Lung (tissue), 12 donors: Measurements from ENCODE around the gene SHOX. TPM values are rescaled to one million over a fixed set of nuclear protein-coding genes. Genes with fewer than 3 reads are reported as not detected.
"Not testable (repeated sequence)": the region's sequence is repeated elsewhere in the genome, so short reads cannot be mapped to it uniquely, and the experiment has no call there.

Experiments
- ATAC-seq: fragments of 200-7000 bp; cut with Tn5 transposase; one replicate; pipeline ENCODE4 v1.9.1; 2020; ENCODE audit warnings: moderate number of reproducible peaks; ENCODE audit not compliant: insufficient read depth, low FRiP score
- DNase-seq, 3 donors: peaks; one replicate each; pipeline ENCODE4 v3.0.0-alpha.2; 2013 to 2017
- H3K27ac ChIP-seq, 2 donors: one replicate each; pipeline ENCODE4 v1.5.1; 2013; ENCODE audit warnings: mild to moderate bottlenecking in 2 of 2, moderate library complexity in 2 of 2, control low read depth in 1 of 2, inconsistent platforms in 1 of 2, low read depth in 1 of 2, low read length in 1 of 2
- H3K27me3 ChIP-seq, 3 donors: one replicate each; pipeline ENCODE4 v1.5.1; 2013; ENCODE audit warnings: low read length in 2 of 3; ENCODE audit not compliant: control insufficient read depth in 3 of 3, insufficient read depth in 3 of 3
- H3K36me3 ChIP-seq, 4 donors: one replicate each; pipeline ENCODE4 v1.5.1; 2013; ENCODE audit warnings: low read length in 4 of 4, mild to moderate bottlenecking in 1 of 4, moderate library complexity in 1 of 4; ENCODE audit not compliant: control insufficient read depth in 4 of 4, insufficient read depth in 4 of 4
- H3K4me1 ChIP-seq, 5 donors: one replicate each; pipeline ENCODE4 v1.5.1; 2013; ENCODE audit warnings: low read length in 5 of 5, mild to moderate bottlenecking in 2 of 5, moderate library complexity in 1 of 5; ENCODE audit not compliant: control insufficient read depth in 5 of 5, insufficient read depth in 5 of 5
- H3K4me3 ChIP-seq: one replicate; pipeline ENCODE4 v1.5.1; 2013; ENCODE audit warnings: mild to moderate bottlenecking, control low read depth, moderate library complexity
- H3K9ac ChIP-seq, 2 donors: one replicate each; pipeline ENCODE4 v1.5.1; 2013; ENCODE audit warnings: low read length in 2 of 2, control low read depth in 1 of 2; ENCODE audit not compliant: insufficient read depth in 1 of 2
- H3K9me3 ChIP-seq, 4 donors: one replicate each; pipeline ENCODE4 v1.5.1; 2013; ENCODE audit warnings: low read length in 3 of 4, mild to moderate bottlenecking in 1 of 4, moderate library complexity in 1 of 4; ENCODE audit not compliant: control insufficient read depth in 4 of 4, insufficient read depth in 3 of 4
- WGBS, 2 donors: extraction: QIAGEN DNeasy Blood & Tissue Kit; methylation state at CpG; one replicate each; pipeline ENCODE4 v1.1.7; 2013; 5-methylcytosine and 5-hydroxymethylcytosine counted together
- polyA plus RNA-seq, 2 donors: library from polyadenylated mRNA; stranded (reverse); fragments of 200-250 nt; gene quantifications; one replicate each; pipeline ENCODE4 v1.2.1, GENCODE V29; 2013
- total RNA-seq, 2 donors: library from RNA; depleted of rRNA in 1 of 2; stranded (reverse); fragments of >200 nt in 1 of 2; gene quantifications; one replicate each; pipeline ENCODE4 v1.2.1, GENCODE V29; 2014 to 2021
- TF ChIP-seq, protein P1 (sequence below): IDR thresholded peaks from 2 replicates; pipeline ENCODE4 v1.5.1; 2012; ENCODE audit warnings: mild to moderate bottlenecking; ENCODE audit errors: control extremely low read depth, extremely low read depth
- donor health status: control.
- donor health status: control.
- donor health status: Bipolar disorder and iron deficiency.
- donor health status: healthy.
- donor health status: DM: yes; HTN: yes; CAD: no.

SHOX gene
- total and polyA plus RNA-seq, 4 donors, result not detected

DNA sequence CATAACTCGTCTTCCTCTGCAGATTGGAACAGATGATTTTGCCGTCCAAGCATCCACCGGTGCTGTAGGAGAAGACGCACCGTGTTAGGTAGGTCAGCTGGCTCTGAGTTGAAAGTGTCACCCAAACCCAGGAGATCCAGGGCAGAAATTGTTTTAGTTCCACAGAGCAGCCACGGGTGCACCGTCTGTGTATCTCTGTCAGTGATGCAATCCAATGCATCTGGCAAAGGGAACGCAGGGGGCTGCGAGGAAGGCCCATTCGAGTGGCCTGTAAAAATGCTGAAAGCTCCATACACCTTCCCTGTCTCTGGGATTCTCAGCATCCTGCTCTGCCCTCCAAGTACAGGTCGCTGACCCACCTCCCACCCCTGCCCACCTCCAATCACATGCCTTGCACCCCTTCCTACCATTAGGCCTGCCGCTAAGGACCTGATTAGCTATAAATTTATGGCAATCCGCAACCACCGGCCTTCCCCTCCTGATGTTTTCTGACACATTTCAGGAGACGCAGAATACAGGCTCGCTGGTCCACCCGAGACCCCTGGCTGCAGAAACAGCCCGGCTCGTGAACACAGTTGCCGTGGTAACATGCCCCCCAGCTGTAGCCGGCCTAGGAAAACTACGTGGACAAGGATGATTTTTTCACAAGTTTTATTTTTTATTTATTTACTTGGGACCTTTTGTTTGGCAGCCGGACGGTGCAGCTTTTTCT lies 39.7 kb upstream of the SHOX start:
- ATAC-seq (no peak), DNase-seq (no peak)
- Histone ChIP-seq H3K4me3 (no peak overlapping the region), H3K36me3 (no peaks in the 10 kb centered on the region), H3K27me3 (no peaks in the 10 kb centered on the region), H3K4me1 (no peaks in the 10 kb centered on the region), H3K9me3 (peaks cover 0 to 9% (median 1%) of the 10 kb centered on the region in 4 donors), H3K27ac (no peak overlapping the region), H3K9ac (no peak overlapping the region)
- 75 to 79% methylated on average over 24 of the region's 24 CpGs for WGBS, 2 donors
- TF ChIP-seq, protein P1, sequence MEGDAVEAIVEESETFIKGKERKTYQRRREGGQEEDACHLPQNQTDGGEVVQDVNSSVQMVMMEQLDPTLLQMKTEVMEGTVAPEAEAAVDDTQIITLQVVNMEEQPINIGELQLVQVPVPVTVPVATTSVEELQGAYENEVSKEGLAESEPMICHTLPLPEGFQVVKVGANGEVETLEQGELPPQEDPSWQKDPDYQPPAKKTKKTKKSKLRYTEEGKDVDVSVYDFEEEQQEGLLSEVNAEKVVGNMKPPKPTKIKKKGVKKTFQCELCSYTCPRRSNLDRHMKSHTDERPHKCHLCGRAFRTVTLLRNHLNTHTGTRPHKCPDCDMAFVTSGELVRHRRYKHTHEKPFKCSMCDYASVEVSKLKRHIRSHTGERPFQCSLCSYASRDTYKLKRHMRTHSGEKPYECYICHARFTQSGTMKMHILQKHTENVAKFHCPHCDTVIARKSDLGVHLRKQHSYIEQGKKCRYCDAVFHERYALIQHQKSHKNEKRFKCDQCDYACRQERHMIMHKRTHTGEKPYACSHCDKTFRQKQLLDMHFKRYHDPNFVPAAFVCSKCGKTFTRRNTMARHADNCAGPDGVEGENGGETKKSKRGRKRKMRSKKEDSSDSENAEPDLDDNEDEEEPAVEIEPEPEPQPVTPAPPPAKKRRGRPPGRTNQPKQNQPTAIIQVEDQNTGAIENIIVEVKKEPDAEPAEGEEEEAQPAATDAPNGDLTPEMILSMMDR, result no peak

DNA sequence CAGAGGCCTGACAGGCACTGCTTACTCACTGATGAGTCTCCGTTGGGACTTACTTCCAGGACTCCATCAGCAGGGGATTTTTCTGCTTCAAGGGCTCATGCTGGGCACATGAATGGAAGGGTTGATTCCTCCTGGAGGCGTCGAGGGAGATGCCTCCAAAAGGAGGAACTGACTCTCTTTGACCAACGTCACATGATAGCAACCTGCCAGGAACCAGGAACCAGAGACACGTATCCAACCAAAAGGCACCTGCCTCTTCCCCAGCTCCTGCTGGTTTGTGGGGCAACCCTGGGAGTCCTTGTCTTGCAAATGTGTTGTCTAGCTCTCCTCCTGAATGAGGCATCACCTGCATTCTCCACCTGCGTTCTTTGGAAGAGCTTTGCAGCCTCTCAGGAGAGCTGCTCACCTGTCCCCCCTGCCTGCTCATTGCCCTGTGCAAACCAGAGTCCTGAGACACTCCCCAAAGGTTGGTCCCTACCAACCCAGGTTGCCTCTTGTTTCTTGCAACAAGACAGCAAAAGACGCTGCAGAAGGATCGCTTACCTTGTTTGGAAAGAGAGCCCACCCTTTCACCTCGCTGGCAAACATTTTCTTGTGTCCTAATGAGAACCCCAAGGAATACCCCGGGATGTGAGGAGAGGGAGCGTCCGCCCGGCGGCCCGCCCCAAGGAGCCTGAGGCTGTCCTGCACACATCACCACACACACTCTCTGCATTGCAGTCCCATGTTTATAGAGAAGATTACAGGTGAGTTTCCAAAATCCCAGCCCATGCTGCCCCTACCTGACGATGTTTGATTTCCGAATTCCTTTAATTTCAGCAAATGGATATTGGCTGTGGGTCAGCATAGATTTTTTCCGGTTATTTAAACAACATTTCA lies 30.5 kb upstream of the SHOX start:
- ATAC-seq (no peak), DNase-seq (no peak)
- H3K4me3 ChIP-seq, result no peak overlapping the region
- peaks cover 0 to 19% (median 10%) of the 10 kb centered on the region in 4 donors for H3K9me3 ChIP-seq
- no peaks in the 10 kb centered on the region for H3K27me3 ChIP-seq
- TF ChIP-seq, protein P1, result no peak
- H3K9ac ChIP-seq, result no peak overlapping the region
- WGBS, 2 donors, result 54 to 65% methylated on average over 18 of the region's 18 CpGs
- H3K27ac ChIP-seq, result no peak overlapping the region
- no peaks in the 10 kb centered on the region for H3K36me3 ChIP-seq
- H3K4me1 ChIP-seq, result no peaks in the 10 kb centered on the region

DNA sequence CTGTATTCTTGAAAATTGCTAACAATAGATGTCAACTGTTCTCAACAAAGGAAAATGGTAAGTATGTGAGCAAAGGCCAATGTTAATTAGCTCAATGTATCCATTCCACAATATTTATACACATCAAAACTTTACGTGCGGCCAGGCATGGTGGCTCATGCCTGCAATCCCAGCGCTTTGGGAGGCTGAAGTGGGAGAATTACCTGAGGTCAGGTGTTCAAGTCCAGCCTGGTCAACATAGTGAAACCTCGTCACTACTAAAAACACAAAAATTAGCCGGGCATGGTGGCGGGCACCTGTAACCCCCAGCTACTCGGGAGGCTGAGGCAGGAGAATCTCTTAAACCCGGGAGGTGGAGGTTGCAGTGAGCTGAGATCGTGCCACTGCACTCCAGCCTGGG lies 27.6 kb upstream of the SHOX start:
- H3K27ac ChIP-seq, H3K9me3 ChIP-seq, H3K4me1 ChIP-seq, H3K27me3 ChIP-seq, H3K36me3 ChIP-seq, H3K4me3 ChIP-seq, H3K9ac ChIP-seq, ATAC-seq, DNase-seq: not testable (repeated sequence)
- WGBS, 2 donors, result 92% methylated on average over 9 of the region's 9 CpGs

DNA sequence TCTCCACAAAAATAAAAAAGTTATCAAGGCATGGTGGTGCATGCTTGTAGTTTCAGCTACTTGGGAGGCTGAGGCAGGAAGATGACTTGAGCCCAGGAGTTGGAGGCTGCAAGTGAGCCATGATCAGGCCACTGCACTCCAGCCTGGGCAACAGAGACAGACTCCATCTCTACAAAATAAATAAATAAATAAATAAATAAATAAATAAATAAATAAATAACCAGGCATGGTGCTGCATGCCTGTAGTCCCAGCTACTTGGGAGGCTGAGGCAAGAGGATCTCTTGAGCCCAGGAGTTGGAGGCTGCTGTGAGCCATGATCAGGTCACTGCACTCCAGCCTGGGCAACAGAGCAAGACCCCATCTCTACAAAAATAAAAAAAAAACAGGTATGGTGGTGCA lies 26.0 kb upstream of the SHOX start:
- not testable (repeated sequence) for H3K9me3 ChIP-seq, DNase-seq, ATAC-seq, H3K27me3 ChIP-seq, H3K4me1 ChIP-seq, H3K9ac ChIP-seq, H3K36me3 ChIP-seq, H3K4me3 ChIP-seq, H3K27ac ChIP-seq

DNA sequence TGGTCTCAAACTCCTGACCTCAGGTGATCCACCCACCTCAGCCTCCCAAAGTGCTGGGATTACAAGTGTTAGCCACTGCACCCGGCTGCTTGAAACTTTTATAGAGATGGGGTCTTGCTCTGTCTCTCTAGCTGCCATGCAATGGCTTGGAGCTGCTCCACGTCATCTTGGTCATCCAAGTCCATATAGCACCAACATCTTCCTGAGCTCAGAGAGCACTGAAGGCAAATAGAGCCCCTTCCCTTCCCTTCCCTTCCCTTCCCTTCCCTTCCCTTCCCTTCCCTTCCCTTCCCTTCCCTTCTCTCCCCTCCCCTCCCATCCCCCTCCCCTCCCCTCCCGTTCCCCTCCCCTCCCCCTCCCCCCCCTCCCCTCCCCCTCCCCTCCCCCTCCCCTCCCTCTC lies 22.5 kb upstream of the SHOX start:
- not testable (repeated sequence) for H3K27me3 ChIP-seq, H3K27ac ChIP-seq, H3K4me3 ChIP-seq, H3K9ac ChIP-seq, H3K4me1 ChIP-seq, H3K36me3 ChIP-seq, ATAC-seq, DNase-seq
- 69 to 75% methylated on average over 2 of the region's 3 CpGs for WGBS, 2 donors
- peaks cover 0 to 13% (median 6%) of the 10 kb centered on the region in 4 donors for H3K9me3 ChIP-seq
